ENCODE measurements around the gene AKNAD1. TPM values are rescaled to one million over a fixed set of nuclear protein-coding genes. Genes with fewer than 3 reads are reported as not detected.

The AKNAD1 gene
- total RNA-seq, 4 donors from 2014 or later = 0.67 to 3.9 TPM; not detected in 2

DNA sequence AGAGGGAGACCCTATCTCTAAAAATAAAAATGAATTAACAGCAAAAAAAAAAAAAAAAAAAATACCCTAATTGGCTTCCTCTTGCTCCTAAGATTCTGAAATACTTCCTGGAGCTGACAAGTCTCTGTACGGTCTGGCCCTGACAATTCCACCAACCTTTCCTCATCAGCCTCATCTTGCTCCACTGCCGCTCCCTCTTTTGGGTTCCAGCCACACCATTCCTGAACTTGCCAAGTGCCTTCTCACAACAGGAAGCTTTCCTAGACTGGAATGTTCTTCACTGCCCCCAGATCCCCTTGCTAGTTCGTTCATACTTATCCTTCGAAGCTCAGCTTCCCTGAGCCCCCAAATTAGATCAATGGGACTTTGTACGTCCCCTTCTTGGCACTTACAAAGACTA, 37.0 kb downstream of the AKNAD1 start:
- Histone ChIP-seq H3K4me3 (no peak overlapping the region), H3K27ac (no peak overlapping the region), H3K36me3 (no peaks in the 10 kb centered on the region), H3K4me1 (peaks cover 14 to 17% of the 10 kb centered on the region in 2 donors), H3K27me3 (no peaks in the 10 kb centered on the region), H3K9me3 (no peaks in the 10 kb centered on the region)
- intact Hi-C loops (cut with DNase I; ENCODE audit: low total_unique reads) = no loop called here
- ATAC-seq = no peak
- DNase-seq = peak in 1 of 2 donors; percentile 43
- in situ Hi-C loops (cut with MboI; ENCODE audit: low sequenced_read_pairs in 4 of 4) = no loop called here
- no peak for TF ChIP-seq POLR2A (IDR thresholded peaks at IDR 0.05)
- TF ChIP-seq, protein P1, sequence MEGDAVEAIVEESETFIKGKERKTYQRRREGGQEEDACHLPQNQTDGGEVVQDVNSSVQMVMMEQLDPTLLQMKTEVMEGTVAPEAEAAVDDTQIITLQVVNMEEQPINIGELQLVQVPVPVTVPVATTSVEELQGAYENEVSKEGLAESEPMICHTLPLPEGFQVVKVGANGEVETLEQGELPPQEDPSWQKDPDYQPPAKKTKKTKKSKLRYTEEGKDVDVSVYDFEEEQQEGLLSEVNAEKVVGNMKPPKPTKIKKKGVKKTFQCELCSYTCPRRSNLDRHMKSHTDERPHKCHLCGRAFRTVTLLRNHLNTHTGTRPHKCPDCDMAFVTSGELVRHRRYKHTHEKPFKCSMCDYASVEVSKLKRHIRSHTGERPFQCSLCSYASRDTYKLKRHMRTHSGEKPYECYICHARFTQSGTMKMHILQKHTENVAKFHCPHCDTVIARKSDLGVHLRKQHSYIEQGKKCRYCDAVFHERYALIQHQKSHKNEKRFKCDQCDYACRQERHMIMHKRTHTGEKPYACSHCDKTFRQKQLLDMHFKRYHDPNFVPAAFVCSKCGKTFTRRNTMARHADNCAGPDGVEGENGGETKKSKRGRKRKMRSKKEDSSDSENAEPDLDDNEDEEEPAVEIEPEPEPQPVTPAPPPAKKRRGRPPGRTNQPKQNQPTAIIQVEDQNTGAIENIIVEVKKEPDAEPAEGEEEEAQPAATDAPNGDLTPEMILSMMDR (IDR thresholded peaks at IDR 0.05 in 4 of 5, conservative IDR thresholded peaks at IDR 0.05 in 1 of 5) = no peak

DNA sequence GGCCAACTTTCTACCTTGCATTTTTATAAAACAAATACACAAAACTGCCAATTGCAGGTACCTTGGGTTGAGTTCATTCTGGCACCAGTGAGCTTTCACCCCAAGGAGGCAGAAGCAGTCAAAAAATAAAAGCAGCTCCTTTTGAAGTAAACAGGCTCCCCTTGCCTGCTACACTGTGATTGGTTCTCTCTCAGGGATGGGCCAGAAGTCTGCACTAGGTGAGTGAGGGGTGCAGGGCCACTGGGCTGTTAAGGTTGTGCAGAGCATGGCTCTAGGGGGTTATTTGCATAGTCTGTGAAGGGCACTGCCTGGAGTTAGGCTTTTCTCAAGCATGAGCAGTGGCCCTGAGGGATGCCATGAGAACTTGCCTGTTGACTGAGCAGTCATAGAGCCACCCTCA, 39.1 kb downstream of the AKNAD1 start:
- H3K27ac ChIP-seq = no peak overlapping the region
- ATAC-seq (no peak), DNase-seq (no peak)
- H3K4me1 ChIP-seq = peaks cover 14 to 17% of the 10 kb centered on the region in 2 donors
- H3K36me3 ChIP-seq = no peaks in the 10 kb centered on the region
- H3K27me3 ChIP-seq = no peaks in the 10 kb centered on the region
- no peak for TF ChIP-seq POLR2A (IDR thresholded peaks at IDR 0.05)
- TF ChIP-seq, protein P1 (IDR thresholded peaks at IDR 0.05 in 4 of 5, conservative IDR thresholded peaks at IDR 0.05 in 1 of 5) = no peak
- H3K4me3 ChIP-seq = no peak overlapping the region
- intact Hi-C loops (cut with DNase I; ENCODE audit: low total_unique reads) (no loop called here), in situ Hi-C loops (cut with MboI; ENCODE audit: low sequenced_read_pairs in 4 of 4) (no loop called here)
- no peaks in the 10 kb centered on the region for H3K9me3 ChIP-seq

DNA sequence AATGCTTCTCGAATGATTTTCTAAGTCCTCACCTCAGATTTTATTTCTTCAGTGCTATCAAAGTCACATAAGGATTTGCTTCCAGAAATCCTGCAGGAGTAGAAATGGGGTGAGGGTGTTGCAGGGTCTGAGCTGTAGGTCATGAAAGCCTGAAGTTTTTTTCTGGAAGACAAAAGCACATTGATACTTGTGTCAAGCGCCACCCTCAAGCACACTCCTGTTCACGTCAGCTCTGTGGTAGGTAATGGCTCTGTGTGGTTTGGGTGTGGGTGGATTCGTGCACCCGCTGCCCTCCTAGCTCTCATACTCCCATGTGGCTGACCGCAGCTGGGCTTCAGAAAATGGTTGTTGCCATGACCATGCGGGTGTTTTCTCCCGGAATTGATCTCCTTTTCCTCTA, 39.9 kb downstream of the AKNAD1 start:
- Histone ChIP-seq H3K4me3 (peak overlapping the region; percentile 40 to 45 (median 42)), H3K27ac (peak overlapping the region; percentile 58 to 73 (median 71))
- no peak for DNase-seq

DNA sequence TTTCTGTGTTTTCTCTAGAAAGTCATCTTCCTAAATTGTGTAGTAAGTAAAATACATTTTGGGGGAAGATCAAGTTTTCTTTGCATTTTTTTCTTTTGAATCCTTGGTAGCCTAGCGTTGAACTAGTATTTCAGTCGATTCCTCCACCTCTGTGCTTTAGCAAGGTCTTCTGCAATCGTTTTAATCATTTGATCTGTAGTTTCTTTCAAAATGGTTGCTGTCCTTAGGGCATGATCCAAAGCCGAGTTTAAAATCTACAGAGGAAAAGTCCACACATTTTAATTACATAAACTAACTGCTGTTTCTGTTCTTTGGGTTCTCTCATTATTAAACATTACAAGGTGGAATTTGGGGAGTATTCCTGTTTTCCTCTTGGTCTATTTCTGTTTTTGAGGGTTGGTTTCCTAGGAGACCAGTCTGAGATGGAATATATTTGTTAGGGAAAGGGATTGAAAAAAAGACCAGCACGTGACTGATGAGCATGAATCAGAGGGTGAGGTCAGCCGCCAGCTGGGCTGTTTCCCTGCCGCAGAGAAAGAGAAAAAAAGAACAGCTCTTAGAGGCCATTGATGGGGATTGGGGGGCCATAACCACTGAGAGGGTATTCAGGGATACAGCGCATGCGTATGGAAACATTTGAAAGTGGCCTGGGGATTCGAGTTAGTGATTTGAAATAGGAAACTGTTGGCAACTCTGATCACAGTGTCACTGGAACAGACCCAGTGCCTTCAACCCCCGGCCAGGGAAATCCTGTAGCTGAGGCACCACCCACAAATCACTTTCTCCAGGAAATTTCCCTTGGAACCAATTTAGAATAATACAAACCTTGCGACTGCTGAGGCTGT, 40.6 kb downstream of the AKNAD1 start:
- H3K36me3 ChIP-seq = no peaks in the 10 kb centered on the region
- H3K4me3 ChIP-seq = peak overlapping the region; percentile 40 to 45 (median 42)
- intact Hi-C loops (cut with DNase I; ENCODE audit: low total_unique reads) (no loop called here), in situ Hi-C loops (cut with MboI; ENCODE audit: low sequenced_read_pairs in 4 of 4) (no loop called here)
- H3K4me1 ChIP-seq = peaks cover 14 to 17% of the 10 kb centered on the region in 2 donors
- no peaks in the 10 kb centered on the region for H3K27me3 ChIP-seq
- H3K27ac ChIP-seq = peak overlapping the region; percentile 58 to 73 (median 71)
- DNase-seq (peak; percentile 33 to 56), ATAC-seq (peak; percentile 86 to 87)
- TF ChIP-seq, protein P1 (IDR thresholded peaks at IDR 0.05 in 4 of 5, conservative IDR thresholded peaks at IDR 0.05 in 1 of 5) = no peak
- TF ChIP-seq POLR2A (IDR thresholded peaks at IDR 0.05) = no peak
- no peaks in the 10 kb centered on the region for H3K9me3 ChIP-seq

More for the DNA sequence above, 39.9 kb downstream of the AKNAD1 start:
- Histone ChIP-seq H3K4me1 (peaks cover 14 to 17% of the 10 kb centered on the region in 2 donors), H3K9me3 (no peaks in the 10 kb centered on the region), H3K36me3 (no peaks in the 10 kb centered on the region), H3K27me3 (no peaks in the 10 kb centered on the region)
- ATAC-seq = peak; percentile 16 to 32
- in situ Hi-C loops (cut with MboI; ENCODE audit: low sequenced_read_pairs in 4 of 4) (no loop called here), intact Hi-C loops (cut with DNase I; ENCODE audit: low total_unique reads) (no loop called here)
- no peak for TF ChIP-seq POLR2A (IDR thresholded peaks at IDR 0.05)
- TF ChIP-seq, protein P1 (IDR thresholded peaks at IDR 0.05 in 4 of 5, conservative IDR thresholded peaks at IDR 0.05 in 1 of 5) = no peak
